RWPE2 (cell line): Measurements from ENCODE around the gene POM121C.
"Not testable (repeated sequence)": the region's sequence is repeated elsewhere in the genome, so short reads cannot be mapped to it uniquely, and the experiment has no call there.

ENCODE experiments used
- ATAC-seq: fragments of 200-7000 bp; cut with Tn5 transposase; 3 replicates; pipeline ENCODE4 v1.9.1; 2021; ENCODE audit warnings: low read depth
- DNase-seq: peaks from one replicate; pipeline ENCODE4 v3.0.0-alpha.2; 2020; ENCODE audit warnings: low spot score
- H3K27ac ChIP-seq: fragments of 450-650 bp; 2 replicates; pipeline ENCODE4 v1.5.1; 2017; ENCODE audit warnings: mild to moderate bottlenecking; ENCODE audit not compliant: poor library complexity, severe bottlenecking
- H3K27me3 ChIP-seq: fragments of 250-450 bp; sonication (Bioruptor Pico); 2 replicates; pipeline ENCODE4 v1.5.1; 2021; ENCODE audit warnings: mild to moderate bottlenecking, moderate library complexity; ENCODE audit not compliant: insufficient read depth, poor library complexity, severe bottlenecking
- H3K36me3 ChIP-seq: fragments of 250-450 bp; sonication (Bioruptor Pico); 2 replicates; pipeline ENCODE4 v1.5.1; 2020; ENCODE audit warnings: low read depth, mild to moderate bottlenecking, moderate library complexity
- H3K4me1 ChIP-seq: fragments of 250-450 bp; sonication (Bioruptor Pico); 2 replicates; pipeline ENCODE4 v1.5.1; 2021; ENCODE audit warnings: mild to moderate bottlenecking, moderate library complexity; ENCODE audit not compliant: insufficient read depth, poor library complexity, severe bottlenecking
- H3K4me3 ChIP-seq: fragments of 250-450 bp; sonication (Bioruptor Pico); 2 replicates; pipeline ENCODE4 v1.5.1; 2021; ENCODE audit warnings: mild to moderate bottlenecking, moderate library complexity; ENCODE audit not compliant: severe bottlenecking
- H3K9me3 ChIP-seq: fragments of 250-450 bp; sonication (Bioruptor Pico); 2 replicates; pipeline ENCODE4 v1.5.1; 2021; ENCODE audit warnings: mild to moderate bottlenecking, moderate library complexity; ENCODE audit not compliant: severe bottlenecking
- CTCF ChIP-seq: fragments of 450-650 bp; IDR thresholded peaks from one replicate; pipeline ENCODE4 v1.5.1; 2017; ENCODE audit warnings: mild to moderate bottlenecking, moderate library complexity; ENCODE audit not compliant: poor library complexity, severe bottlenecking

Gene POM121C

GRCh38 chr7:75418292-75418858 is 67.7 kb downstream of the POM121C start:
- TF ChIP-seq CTCF = peak; percentile 17
- not testable (repeated sequence) for H3K36me3 ChIP-seq, H3K4me3 ChIP-seq, H3K27ac ChIP-seq, DNase-seq, H3K4me1 ChIP-seq, ATAC-seq, H3K9me3 ChIP-seq, H3K27me3 ChIP-seq

- DNase-seq, H3K4me1 ChIP-seq, H3K36me3 ChIP-seq, H3K27ac ChIP-seq, H3K9me3 ChIP-seq, H3K4me3 ChIP-seq, ATAC-seq, H3K27me3 ChIP-seq: not testable (repeated sequence)
These were observed 69.3 kb downstream of the POM121C start for GRCh38 chr7:75416787-75417186.

- DNase-seq, H3K4me1 ChIP-seq, H3K27ac ChIP-seq, ATAC-seq, H3K36me3 ChIP-seq, H3K4me3 ChIP-seq, H3K9me3 ChIP-seq, H3K27me3 ChIP-seq: not testable (repeated sequence)
These were observed 70.2 kb downstream of the POM121C start for GRCh38 chr7:75415829-75416373.

- not testable (repeated sequence) for H3K4me3 ChIP-seq, H3K4me1 ChIP-seq, H3K27ac ChIP-seq, DNase-seq, H3K36me3 ChIP-seq, H3K9me3 ChIP-seq, ATAC-seq, H3K27me3 ChIP-seq
These were observed 70.7 kb downstream of the POM121C start for GRCh38 chr7:75415428-75415817.

GRCh38 chr7:75414708-75415427 is 71.2 kb downstream of the POM121C start:
- ATAC-seq, H3K27me3 ChIP-seq, H3K27ac ChIP-seq, H3K4me3 ChIP-seq, H3K36me3 ChIP-seq, H3K4me1 ChIP-seq, DNase-seq, H3K9me3 ChIP-seq: not testable (repeated sequence)

- not testable (repeated sequence) for H3K36me3 ChIP-seq, H3K27me3 ChIP-seq, ATAC-seq, H3K9me3 ChIP-seq, H3K4me3 ChIP-seq, H3K4me1 ChIP-seq, DNase-seq, H3K27ac ChIP-seq
These were observed 71.9 kb downstream of the POM121C start for GRCh38 chr7:75414204-75414603.

- not testable (repeated sequence) for H3K4me3 ChIP-seq, H3K27me3 ChIP-seq, H3K27ac ChIP-seq, DNase-seq, ATAC-seq, H3K36me3 ChIP-seq, H3K4me1 ChIP-seq, H3K9me3 ChIP-seq
These were observed 75.3 kb downstream of the POM121C start for GRCh38 chr7:75410823-75411173.

GRCh38 chr7:75409880-75410822 is 75.9 kb downstream of the POM121C start:
- H3K4me3 ChIP-seq, H3K27ac ChIP-seq, H3K36me3 ChIP-seq, H3K4me1 ChIP-seq, H3K27me3 ChIP-seq, DNase-seq, H3K9me3 ChIP-seq: not testable (repeated sequence)
- ATAC-seq = peak; percentile 85

GRCh38 chr7:75404663-75405062 is 81.4 kb downstream of the POM121C start:
- DNase-seq, H3K36me3 ChIP-seq, H3K4me1 ChIP-seq, H3K9me3 ChIP-seq, H3K27ac ChIP-seq, H3K4me3 ChIP-seq, H3K27me3 ChIP-seq: not testable (repeated sequence)
- ATAC-seq = peak; percentile 35; the same call in 1 of the 3 replicates
